IPS DF 19.7 (cell line): Measurements from ENCODE around the gene PDE1C.

Experiments used
- DNase-seq: peaks from one replicate; pipeline ENCODE4 v3.0.0-alpha.2; 2013; ENCODE audit warnings: low read depth, low spot score

PDE1C gene

GRCh38 chr7:31702354-31702753 lies 367.9 kb downstream of the PDE1C start:
- no peak for DNase-seq
